LHCN-M2 (cell line): ENCODE data around the gene PHLPP2. TPM values are rescaled to one million over a fixed set of nuclear protein-coding genes. Genes with fewer than 3 reads are reported as not detected.

Source experiments
- DNase-seq: peaks from one replicate; pipeline ENCODE4 v3.0.0-alpha.2; 2012; ENCODE audit warnings: low read depth
- total RNA-seq: library from RNA; depleted of rRNA; stranded (reverse); fragments of >200 nt; gene quantifications from 2 replicates; pipeline ENCODE4 v1.2.3, GENCODE V29; 2014

Gene PHLPP2
- total RNA-seq, 1 experiment from 2014 or later = 10.3 TPM

DNA sequence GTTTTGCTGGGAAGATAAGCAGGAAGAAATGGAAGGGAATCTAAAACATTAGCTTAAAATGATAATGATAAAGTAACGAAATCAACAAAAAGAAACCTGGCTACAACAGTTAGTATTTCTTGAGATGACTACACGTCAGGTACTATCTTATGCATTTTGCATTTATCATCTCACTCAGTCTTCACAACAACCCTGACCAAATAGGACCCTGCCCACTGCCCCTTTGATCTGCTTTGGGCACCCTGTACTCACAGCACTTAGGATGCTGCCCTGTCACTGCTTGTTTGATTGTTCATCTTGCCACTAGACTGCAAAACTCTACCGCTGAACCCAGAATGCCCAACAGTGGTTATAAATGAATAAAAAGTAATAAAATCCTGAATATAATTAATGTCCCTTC lies 53.3 kb downstream of the PHLPP2 start:
- DNase-seq = no peak

DNA sequence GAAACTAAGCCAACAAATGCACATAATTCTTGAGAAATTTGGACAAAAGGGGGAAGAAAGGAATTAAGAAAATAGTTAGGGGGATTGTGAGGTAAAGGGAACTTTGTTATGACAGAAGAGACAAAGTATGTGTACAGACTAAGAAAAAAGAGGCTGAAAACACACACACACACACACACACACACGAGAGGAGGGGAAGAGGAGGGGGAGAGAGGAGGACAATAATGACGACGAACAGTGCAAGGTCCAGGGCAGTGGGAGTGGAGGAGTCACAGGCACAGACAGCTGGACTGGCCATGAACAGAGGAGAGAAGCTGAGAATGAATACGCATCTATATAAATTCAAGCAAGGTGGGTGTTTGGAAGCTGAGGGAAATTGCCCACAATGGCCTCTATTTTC lies 54.0 kb downstream of the PHLPP2 start:
- no peak for DNase-seq

DNA sequence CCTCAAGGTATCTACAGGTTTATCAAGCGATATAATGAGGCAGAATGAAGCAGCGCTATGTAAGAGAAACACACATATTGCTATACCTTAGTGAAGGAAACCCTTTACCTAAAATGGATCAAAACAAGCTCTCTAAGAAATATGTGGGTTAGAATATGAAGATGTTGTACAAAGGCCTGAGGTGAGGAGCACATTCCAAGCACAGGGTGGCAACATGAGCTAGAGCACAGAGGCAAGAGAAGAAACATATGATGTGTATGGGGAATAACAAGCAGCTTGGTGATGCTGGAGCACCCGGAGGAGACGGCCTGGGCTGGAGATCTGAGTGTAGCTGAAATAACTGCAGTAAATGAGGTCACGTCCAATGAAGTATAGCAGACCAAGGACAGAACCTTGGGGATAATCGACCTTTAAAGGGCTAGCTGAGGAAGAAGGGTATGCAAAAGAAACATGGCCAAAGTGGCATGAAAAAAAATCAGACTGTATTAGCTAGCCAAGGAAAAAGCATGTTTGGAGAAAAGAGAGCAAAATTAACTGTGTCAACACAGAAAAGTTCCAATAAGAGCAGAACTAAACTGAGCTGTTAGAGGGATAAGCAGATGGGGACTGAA lies 54.5 kb downstream of the PHLPP2 start:
- no peak for DNase-seq

DNA sequence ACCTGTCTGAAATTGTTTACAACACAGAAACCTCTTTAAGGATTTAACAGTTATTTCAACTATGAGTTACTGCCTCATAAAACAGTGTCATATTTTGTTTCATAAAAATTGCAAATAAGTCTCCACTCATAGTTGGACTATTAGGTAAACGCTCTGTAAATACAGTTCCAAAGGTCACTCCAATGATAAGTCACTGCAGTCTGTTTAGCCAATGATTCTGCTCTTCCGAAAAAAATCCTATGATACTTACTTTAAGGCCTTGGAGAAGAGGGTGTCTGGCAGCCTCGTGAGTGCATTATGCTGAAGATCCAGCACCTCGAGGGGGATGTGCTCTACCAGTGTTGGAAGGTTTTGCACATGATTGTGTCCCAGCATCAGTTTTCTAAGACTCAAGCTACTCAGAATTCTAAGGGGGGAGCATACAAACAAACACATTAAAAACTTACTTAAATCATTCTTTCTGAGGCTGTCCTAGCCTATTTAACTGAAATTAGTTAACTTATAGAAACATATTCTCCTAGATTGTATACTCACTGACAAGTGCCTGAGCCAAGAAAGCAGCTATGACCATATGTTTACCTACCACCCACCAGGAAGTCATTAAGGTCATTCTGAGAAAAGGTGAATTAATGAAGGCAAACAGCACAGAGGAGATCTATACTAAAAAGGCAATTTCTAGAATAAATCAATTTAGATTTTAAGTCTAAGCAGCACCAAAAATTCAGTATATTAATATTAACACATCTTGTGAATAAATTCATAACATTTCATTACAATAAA lies 57.4 kb downstream of the PHLPP2 start:
- DNase-seq = no peak

DNA sequence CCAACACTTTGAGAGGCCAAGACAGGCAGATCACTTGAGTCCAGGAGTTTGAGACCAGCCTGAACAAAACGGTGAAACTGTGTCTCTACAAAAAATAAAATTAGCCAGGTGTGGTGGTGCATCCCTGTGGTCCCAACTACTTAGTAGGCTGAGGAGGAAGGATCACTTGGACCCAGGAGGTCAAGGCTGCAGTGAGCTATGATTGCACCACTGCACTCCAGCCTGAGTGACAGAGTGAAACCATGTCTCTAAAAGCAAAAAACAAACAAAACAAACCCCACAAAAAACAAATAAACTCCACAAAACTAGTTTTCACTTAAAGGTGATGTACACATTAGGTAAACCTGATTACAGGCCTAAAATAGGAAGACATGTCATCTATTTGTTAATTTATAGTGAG lies 58.2 kb downstream of the PHLPP2 start:
- no peak for DNase-seq

DNA sequence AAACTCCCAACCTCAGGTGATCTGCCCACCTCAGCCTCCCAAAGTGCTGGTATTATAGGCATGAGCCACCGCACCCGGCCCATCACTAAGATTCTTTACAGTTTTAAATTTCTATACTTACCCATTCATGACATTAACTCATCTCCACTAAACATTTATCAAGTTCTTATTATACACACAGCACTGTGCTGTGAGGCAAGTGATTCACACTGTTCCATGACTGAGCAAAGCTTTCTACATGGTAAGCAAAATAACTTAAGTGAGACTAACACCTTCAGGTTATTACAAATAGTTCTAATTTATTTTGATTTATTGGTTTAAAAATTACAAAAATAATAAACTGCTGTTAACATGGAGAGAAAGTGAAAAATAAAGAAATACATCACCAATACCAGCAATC lies 65.0 kb downstream of the PHLPP2 start:
- no peak for DNase-seq

DNA sequence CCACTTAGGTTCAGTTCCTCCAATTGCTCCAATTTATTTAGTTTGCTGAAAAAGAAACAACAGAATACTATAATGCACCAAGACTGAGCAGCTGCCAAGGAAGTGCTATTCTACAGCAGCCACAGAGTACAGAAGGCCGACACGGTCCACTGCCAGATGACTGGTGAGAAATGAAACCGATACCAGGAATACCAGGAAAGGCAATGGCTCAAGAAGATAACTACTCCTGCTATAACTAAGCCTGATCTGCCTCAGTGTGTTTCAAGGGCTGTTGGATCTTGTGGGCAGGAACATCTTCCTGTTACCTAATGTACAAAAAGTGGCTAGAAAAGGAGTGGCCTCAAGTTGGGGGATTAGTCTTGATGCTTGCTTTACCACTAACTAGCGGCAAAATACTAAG lies 65.7 kb downstream of the PHLPP2 start:
- DNase-seq = no peak

DNA sequence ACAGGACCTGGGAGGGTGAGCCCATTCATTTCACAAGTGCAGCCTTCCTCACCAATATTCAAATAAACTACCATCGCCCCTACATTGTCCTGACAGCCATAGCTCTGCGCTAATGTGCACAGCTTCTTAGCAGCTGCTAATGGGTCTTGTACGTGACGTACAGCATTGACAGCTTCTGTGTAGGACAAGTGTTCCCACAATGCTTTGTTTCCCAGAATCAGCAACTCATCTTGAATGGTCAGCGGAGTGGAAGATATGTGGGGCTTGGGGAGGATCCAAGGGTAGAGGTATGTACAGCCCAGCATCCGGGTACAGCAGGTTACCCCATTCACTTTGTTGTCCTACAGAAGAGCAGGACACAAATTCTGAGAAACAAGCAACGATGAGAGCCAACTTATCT lies 74.8 kb downstream of the PHLPP2 start:
- DNase-seq = no peak

DNA sequence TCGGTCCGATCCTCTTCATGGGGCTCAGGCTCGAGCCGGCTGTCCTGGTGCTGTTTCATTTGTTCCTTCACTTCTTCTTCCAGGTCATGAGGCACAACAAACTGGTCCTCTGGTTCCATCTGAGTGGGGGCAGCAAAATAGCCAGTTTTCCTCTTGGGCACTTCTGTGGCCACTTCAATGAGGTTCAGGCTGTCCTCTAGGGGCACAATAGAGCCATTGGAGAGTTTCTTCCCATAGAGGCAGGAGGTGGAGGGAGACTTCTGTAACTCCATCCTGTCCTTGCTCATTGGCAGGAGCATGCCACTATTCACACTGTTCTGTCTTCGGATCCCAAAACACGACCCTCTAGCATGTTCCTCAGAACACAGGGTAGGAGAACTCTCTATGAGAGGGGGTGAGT lies 75.6 kb downstream of the PHLPP2 start:
- DNase-seq = no peak

DNA sequence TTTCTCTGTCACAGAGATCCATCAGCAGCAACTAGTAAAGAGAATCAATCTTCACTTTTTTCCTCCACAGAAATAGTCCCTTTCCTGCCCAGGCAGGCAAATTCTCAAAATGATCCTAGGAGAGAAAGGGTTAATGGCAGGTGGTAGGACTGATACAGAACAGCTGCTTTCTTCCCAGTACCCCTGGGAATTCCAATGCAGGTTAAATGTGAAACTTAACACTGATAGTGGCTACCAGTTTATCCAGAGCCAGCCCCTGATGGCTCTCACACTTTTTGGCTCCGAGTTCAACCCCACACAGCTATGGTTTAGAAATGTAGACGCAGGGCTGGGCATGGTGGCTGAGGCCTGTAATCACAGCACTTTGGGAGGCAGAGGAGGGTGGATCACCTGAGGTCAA lies 76.3 kb downstream of the PHLPP2 start:
- DNase-seq = peak; percentile 35

DNA sequence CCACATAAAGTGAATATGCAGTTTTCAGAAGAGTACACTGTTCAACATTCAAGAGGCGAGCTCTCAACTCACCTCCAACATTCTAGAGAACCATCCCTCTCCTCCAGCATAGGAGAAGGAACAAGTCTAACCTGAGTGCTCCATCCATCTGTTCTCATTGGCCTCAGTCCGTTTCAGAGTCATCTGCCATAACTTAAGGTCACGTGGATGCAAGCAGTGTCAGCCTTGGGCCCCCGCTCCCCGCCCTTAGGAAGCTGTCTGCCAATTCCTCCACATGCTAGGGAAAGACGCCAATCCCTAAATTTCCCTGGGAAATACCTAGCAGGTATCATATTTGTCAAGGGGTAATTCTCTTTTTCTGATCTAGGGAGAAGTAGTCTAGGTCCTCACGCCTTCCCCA lies 77.1 kb downstream of the PHLPP2 start:
- no peak for DNase-seq

DNA sequence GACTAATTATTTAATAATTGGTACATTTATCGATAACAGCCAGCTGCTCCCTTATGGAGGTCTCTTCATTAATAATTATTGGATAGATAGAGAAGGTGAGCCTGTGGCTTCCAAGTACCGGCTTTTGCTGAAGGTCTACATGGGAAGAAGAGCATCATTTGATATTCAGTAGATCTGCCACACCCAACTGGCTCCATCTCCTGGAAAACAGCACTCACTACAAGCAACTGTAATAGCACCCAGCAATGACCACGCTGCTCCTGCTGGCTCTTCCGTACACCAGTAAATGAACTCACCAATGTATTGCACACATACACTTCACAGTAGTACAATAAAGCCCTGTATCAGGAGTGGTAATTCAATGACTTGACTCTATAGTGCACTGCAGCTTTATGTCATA lies 79.1 kb downstream of the PHLPP2 start:
- peak; percentile 38 for DNase-seq

DNA sequence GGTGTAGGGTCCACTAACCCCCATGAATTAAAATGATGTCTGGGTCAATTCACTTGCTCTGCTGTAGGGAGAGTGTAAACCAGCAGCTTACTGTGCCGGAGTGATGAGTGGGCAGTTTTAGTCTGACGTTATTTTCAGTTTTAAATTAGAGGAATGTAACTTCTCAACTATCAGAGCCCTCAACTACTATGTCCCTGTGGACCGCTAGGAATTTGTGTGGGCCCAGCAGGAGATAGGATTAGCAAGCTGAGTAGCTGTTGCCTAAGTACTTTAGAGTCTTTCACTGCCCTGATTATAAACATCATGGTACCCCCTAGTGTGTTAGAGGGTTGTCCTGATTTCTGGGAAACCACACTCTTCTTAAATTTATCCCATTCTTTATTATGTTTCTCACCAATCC lies 87.1 kb downstream of the PHLPP2 start:
- peak; percentile 66 for DNase-seq

DNA sequence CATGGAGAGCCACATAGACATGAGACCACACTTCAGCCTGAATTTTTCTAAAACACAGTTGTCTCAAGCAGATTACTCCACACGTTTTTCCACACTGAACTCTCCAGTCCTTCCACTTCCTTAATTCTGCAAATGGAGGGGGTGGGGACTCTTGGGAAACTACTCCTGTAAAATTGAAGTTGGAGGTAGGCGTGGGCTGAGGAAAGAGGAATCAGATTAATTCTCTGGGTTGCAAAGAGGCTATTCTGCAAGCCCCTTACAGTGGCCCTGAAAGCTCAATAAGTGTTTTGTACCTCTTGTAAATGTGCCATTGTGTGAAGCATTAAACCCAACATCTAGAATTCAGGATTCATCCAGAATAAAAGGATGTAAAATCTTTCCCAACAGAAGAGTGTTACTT lies 88.9 kb downstream of the PHLPP2 start:
- DNase-seq = no peak

DNA sequence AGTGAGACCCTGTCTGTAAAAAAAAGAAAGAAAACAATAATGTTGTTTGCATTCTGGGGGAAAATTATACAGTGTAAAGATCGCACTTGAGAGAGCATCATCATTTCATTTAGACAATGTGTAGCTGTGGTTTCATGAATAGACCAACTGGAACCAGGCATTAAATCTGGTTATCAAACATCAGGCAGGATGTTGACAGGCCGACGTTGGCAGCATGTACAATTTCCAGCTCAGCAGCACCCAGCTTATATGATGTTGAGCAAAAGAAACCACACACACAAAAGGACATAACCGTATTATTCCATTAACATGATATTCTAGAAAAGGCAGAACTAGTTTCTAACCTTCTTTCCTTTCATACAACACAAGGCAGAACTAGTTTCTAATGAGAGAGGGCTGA lies 92.7 kb downstream of the PHLPP2 start:
- DNase-seq = no peak

DNA sequence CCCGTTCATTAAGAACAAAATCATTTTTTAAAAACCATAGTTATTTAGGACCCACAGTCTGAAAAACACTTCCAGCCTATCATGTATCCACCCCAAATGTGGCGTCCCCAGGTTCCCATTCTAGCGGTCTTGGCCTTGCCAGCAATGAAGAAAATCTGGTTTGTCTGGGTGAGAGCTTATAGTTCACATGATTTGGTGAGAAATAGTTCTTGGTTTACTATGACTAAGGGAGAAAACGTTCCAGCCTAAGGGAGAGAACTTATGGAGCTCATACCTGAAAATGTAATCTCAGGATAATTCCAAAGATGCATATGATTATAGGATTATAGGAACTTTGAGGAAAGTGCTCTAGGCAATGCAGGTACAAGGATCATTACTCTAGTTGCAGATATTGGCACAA lies 93.7 kb downstream of the PHLPP2 start:
- DNase-seq = no peak

DNA sequence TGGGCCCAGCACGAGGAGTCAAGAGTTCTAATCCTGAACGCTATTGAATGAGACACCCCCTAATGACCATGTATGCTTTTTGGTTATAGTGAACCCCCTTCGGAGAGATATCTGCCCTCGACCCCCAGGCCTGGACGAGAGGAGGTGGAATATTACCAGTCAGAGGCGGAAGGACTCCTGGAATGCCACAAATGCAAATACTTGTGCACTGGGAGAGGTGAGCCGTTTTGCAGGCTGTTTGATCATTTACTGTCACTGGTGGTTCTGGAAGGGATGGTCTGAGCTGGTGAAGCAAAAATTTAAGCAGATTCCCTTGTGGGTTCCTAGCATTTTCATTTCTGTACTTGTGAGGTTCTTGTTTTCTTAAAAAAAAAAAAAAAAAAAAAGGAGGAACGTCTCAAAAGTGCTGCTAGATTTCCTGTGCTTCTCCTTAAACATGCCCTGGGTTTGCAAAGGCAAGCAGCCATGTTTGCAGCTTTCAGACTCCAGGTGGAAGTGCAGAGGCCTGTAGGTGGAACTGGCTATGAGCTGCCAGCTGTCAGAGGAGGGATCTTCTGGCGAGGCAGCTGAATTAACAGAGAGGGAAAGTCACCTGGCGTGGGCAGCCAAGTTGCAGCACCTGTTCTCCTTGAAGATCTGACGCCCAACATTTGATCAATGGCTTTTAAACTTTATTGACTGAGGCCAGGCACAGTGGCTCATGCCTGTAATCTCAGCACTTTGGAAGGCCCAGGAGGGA lies 95.1 kb downstream of the PHLPP2 start:
- DNase-seq = peak; percentile 12

DNA sequence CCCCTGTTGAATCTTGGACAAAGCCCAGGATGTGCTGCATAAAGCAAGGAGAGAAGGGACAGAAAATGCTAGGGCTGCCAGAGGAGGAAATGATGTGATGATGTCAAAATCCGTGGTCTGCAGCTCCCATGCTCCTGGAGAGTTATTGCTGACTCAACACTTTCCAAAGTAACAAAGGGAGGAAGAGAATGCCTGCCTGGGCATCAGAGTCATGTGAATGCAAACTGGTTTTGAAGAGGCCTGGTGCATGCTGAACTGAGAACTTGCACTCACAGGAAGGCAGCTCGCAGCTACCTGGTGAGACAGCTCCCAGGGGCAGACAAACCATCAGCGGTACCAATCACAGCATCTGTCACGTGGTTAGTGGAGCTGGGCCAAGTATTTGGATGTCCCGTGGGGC lies 95.7 kb downstream of the PHLPP2 start:
- DNase-seq = peak; percentile 48

DNA sequence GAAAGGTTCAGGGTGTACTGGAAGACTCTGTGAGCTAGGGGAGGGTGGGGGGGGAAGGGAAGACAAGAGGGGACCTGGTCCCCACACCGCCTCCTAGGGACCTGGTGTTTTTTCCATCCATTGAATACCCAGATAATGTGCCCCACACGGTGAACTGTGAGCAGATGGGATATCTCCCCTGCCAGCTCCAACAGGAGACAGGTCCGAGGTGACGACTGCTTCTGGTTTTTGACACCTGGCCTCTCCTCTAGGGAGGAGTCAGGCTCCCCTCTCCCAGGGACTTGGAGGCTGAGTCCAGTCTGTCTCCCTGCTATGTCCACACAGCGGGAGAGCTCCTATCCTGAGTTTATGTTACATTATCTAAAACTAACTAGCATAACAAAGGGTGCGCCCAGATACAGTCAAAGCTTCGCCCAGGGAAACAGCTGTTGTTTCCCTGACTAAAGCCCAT lies 96.7 kb downstream of the PHLPP2 start:
- DNase-seq = peak; percentile 31

DNA sequence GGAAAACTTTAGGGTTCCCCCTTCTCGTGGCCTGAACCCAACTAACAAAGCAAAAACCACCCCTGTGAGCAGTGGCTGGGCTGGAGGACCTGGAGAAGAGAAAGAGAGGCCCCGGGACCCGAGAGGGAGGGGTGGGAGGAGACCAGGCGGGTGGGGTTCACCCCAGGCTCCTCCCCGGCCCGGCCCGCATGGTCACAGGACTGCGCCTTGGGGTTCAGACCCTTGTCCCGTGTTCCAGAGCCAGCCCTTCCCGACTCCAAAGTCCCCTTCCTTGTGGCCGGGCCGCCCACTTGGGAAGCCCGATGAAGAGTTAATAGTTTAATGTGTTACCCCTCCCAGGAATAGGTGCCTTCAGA lies 97.7 kb downstream of the PHLPP2 start:
- no peak for DNase-seq

DNA sequence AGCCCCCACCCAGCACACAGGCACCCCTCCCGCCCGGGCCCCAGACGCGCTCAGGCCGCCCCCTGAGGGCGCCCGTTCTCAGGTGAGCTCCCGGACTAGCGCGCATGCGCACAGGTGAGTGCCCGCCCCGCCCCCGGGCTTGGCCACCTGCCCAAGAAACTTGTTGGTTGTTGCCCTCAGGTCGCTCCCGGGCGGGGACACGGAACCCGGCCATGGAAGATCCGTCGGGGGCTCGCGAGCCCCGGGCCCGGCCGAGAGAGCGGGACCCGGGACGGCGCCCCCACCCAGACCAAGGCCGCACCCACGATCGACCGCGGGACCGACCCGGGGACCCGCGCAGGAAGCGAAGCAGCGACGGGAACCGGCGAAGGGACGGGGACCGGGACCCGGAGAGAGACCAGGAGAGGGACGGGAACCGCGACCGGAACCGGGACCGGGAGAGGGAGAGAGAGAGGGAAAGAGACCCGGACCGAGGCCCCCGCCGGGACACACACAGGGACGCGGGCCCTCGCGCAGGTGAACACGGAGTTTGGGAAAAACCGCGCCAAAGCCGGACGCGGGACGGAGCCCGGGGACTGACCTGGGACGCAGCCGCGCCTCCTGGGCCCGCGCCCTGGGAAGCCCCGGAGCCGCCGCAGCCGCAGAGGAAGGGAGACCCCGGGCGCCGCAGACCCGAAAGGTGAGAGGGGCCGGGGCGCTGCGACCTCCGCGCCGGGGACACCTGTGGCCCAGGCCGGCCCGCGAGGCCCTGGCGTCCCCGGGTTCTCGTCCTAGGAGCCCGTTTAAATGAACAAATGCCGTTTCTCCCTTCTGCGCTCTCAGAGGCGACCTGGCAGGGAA lies 98.3 kb downstream of the PHLPP2 start, which contains the start of gene MARVELD3:
MARVELD3 (plus strand) TSS at position 167 of the 840 bp plus-strand sequence; CDS start at position 213, 46 bp downstream.
- DNase-seq = no peak
